ENCODE results near the gene FAM114A2. TPM values are rescaled to one million over a fixed set of nuclear protein-coding genes. Genes with fewer than 3 reads are reported as not detected.

Gene FAM114A2
- total RNA-seq, 1 experiment from 2014 or later, result 12.9 TPM

DNA sequence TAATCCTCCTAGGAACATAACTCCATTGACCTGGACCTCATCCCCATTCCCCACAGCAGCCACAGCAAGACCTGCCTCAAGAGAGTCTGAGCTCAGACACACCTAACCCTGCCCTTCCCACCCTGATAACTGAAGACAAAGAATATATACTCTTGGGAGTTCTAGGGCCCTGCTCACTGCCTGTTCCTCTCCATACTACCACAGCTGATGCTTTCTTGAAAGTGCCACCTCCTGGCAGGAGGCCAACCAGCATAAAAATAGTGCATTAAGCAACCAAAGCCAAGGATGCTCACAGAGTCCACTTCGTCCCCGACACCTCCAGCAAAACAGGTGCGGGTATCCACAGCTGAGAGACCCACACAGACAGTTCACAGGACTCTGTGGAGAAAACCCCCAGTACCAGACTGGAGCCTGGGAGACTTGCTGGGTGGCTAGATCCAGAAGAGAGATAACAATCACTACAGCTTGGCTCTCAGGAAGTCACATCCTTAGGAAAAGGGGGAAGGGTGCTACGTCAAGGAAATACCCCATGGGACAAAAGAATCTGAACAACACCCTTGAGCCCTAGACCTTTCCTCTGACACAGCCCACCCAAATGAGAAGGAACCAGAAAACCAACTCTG, 23.5 kb downstream of the FAM114A2 start:
- Histone ChIP-seq H3F3A (ENCODE audit: low read length, unreplicated experiment) (no peaks in the 10 kb centered on the region), H3K79me2 (ENCODE audit: low read length) (no peaks in the 10 kb centered on the region), H3K27ac (ENCODE audit: low read length) (no peak overlapping the region), H3K36me3 (ENCODE audit: low read depth, low read length) (no peaks in the 10 kb centered on the region), H3K9me3 (ENCODE audit: low read length) (no peaks in the 10 kb centered on the region), H3K9me2 (replicated peaks; ENCODE audit: low read length) (no peaks in the 10 kb centered on the region), H3K4me1 (ENCODE audit: insufficient read depth, low read length) (no peaks in the 10 kb centered on the region), H3K9ac (ENCODE audit: low read length) (no peak overlapping the region), H3K4me3 (ENCODE audit: low read length) (no peak overlapping the region), H2AFZ (ENCODE audit: low read length) (no peak overlapping the region), H3K4me2 (ENCODE audit: low read length) (no peak overlapping the region), H3K27me3 (ENCODE audit: low read length) (no peaks in the 10 kb centered on the region), H4K20me1 (ENCODE audit: low read length) (no peaks in the 10 kb centered on the region)
- no peak for ATAC-seq
- ChIA-PET POLR2A (ENCODE audit: unreplicated experiment) (no interaction called here), CTCF (no interaction called here)
- intact Hi-C loops (cut with micrococcal nuclease), result no loop called here
- no TSS peak for BruUV-seq (replicated peaks)
- DNase-seq, result no peak
- TF ChIP-seq, protein P1, sequence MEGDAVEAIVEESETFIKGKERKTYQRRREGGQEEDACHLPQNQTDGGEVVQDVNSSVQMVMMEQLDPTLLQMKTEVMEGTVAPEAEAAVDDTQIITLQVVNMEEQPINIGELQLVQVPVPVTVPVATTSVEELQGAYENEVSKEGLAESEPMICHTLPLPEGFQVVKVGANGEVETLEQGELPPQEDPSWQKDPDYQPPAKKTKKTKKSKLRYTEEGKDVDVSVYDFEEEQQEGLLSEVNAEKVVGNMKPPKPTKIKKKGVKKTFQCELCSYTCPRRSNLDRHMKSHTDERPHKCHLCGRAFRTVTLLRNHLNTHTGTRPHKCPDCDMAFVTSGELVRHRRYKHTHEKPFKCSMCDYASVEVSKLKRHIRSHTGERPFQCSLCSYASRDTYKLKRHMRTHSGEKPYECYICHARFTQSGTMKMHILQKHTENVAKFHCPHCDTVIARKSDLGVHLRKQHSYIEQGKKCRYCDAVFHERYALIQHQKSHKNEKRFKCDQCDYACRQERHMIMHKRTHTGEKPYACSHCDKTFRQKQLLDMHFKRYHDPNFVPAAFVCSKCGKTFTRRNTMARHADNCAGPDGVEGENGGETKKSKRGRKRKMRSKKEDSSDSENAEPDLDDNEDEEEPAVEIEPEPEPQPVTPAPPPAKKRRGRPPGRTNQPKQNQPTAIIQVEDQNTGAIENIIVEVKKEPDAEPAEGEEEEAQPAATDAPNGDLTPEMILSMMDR (conservative IDR thresholded peaks at IDR 0.05; ENCODE audit: low read depth, low read length), result no peak
- TF ChIP-seq EZH2phosphoT487 (IDR thresholded peaks at IDR 0.05; ENCODE audit: borderline replicate concordance, low read length) (no peak), EZH2 (IDR thresholded peaks at IDR 0.05; ENCODE audit: low read length, unreplicated experiment) (no peak)

DNA sequence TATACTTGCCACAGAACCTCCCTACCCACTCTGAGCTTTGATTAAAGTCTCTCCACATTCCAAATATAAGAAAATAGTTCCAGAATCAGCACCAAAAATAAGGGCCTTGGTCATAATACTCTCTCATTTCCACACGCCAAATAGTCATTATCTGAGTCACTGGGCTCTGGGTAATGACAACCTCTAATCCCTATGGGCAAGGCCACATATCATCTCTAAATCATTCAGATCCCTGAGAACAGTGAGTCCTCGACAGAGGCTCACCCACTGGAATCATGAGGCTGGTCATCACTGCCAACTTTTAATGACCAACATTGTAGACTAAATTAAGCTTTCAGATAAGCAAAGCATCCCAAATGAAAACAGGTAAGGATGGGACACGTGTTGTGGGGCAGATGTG, 28.1 kb downstream of the FAM114A2 start:
- ATAC-seq (no peak), DNase-seq (no peak)
- no peaks in the 10 kb centered on the region for H3K36me3 ChIP-seq (ENCODE audit: low read depth, low read length)
- no peak overlapping the region for H3K4me3 ChIP-seq (ENCODE audit: low read length)
- no TSS peak for BruUV-seq (replicated peaks)
- TF ChIP-seq, protein P1 (conservative IDR thresholded peaks at IDR 0.05; ENCODE audit: low read depth, low read length), result no peak
- no peak for TF ChIP-seq EZH2 (IDR thresholded peaks at IDR 0.05; ENCODE audit: low read length, unreplicated experiment)
- no peak for TF ChIP-seq EZH2phosphoT487 (IDR thresholded peaks at IDR 0.05; ENCODE audit: borderline replicate concordance, low read length)
- H3K27me3 ChIP-seq (ENCODE audit: low read length), result no peaks in the 10 kb centered on the region
- no peaks in the 10 kb centered on the region for H4K20me1 ChIP-seq (ENCODE audit: low read length)
- ChIA-PET CTCF (no interaction called here), POLR2A (ENCODE audit: unreplicated experiment) (no interaction called here)
- no peaks in the 10 kb centered on the region for H3K79me2 ChIP-seq (ENCODE audit: low read length)
- no peaks in the 10 kb centered on the region for H3K9me2 ChIP-seq (replicated peaks; ENCODE audit: low read length)
- H3F3A ChIP-seq (ENCODE audit: low read length, unreplicated experiment), result no peaks in the 10 kb centered on the region
- H3K4me2 ChIP-seq (ENCODE audit: low read length), result no peak overlapping the region
- H3K9ac ChIP-seq (ENCODE audit: low read length), result no peak overlapping the region
- no peak overlapping the region for H2AFZ ChIP-seq (ENCODE audit: low read length)
- no peaks in the 10 kb centered on the region for H3K9me3 ChIP-seq (ENCODE audit: low read length)
- intact Hi-C loops (cut with micrococcal nuclease), result no loop called here
- H3K27ac ChIP-seq (ENCODE audit: low read length), result no peak overlapping the region
- H3K4me1 ChIP-seq (ENCODE audit: insufficient read depth, low read length), result no peaks in the 10 kb centered on the region

DNA sequence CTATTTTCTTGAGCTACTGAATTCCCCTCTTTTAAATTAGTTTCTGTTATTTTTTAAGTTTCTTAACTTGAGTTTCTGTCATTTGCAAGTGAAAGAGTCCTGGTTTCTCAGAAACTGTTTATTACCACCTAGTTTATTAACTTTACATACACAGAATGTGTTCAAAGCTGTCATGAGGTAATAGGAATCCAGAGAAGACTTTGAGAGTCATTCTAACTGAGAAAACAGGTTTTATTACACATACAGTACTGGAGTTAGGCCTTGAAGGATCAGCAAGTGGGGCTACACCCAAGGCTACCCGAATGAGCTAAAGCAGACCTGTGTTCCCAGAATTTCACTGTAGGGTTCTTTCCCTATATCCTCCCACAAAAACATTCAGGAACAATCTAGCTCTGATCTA, 33.1 kb downstream of the FAM114A2 start:
- BruUV-seq (replicated peaks), result no TSS peak
- Histone ChIP-seq H3K4me3 (ENCODE audit: low read length) (no peak overlapping the region), H3K4me2 (ENCODE audit: low read length) (no peak overlapping the region), H3K9me2 (replicated peaks; ENCODE audit: low read length) (no peaks in the 10 kb centered on the region), H3K9ac (ENCODE audit: low read length) (no peak overlapping the region), H4K20me1 (ENCODE audit: low read length) (no peaks in the 10 kb centered on the region), H3K9me3 (ENCODE audit: low read length) (no peaks in the 10 kb centered on the region), H3F3A (ENCODE audit: low read length, unreplicated experiment) (no peaks in the 10 kb centered on the region), H2AFZ (ENCODE audit: low read length) (no peak overlapping the region), H3K4me1 (ENCODE audit: insufficient read depth, low read length) (no peaks in the 10 kb centered on the region), H3K79me2 (ENCODE audit: low read length) (no peaks in the 10 kb centered on the region), H3K36me3 (ENCODE audit: low read depth, low read length) (no peaks in the 10 kb centered on the region), H3K27me3 (ENCODE audit: low read length) (no peaks in the 10 kb centered on the region), H3K27ac (ENCODE audit: low read length) (no peak overlapping the region)
- DNase-seq (no peak), ATAC-seq (no peak)
- TF ChIP-seq, protein P1 (conservative IDR thresholded peaks at IDR 0.05; ENCODE audit: low read depth, low read length), result no peak
- TF ChIP-seq EZH2 (IDR thresholded peaks at IDR 0.05; ENCODE audit: low read length, unreplicated experiment) (no peak), EZH2phosphoT487 (IDR thresholded peaks at IDR 0.05; ENCODE audit: borderline replicate concordance, low read length) (no peak)
- ChIA-PET CTCF (no interaction called here), POLR2A (ENCODE audit: unreplicated experiment) (no interaction called here)
- intact Hi-C loops (cut with micrococcal nuclease), result no loop called here

Data from PC-3 (cell line).